NCI-H2081 treated with DMSO at 0.1 percent for 48 hours (cell line): Measurements from ENCODE around the gene TP53I11.

Experiments used
- DNase-seq: peaks from one replicate; lab custom pipeline; 2025; lab: John Stamatoyannopoulos, UW

TP53I11 gene

GRCh38 chr11:44978274-44978960 is 27.7 kb upstream of the TP53I11 start:
- DNase-seq: no peak

GRCh38 chr11:44977493-44977984 is 26.9 kb upstream of the TP53I11 start:
- no peak for DNase-seq

GRCh38 chr11:44976576-44976975 is 25.9 kb upstream of the TP53I11 start:
- no peak for DNase-seq

DNA sequence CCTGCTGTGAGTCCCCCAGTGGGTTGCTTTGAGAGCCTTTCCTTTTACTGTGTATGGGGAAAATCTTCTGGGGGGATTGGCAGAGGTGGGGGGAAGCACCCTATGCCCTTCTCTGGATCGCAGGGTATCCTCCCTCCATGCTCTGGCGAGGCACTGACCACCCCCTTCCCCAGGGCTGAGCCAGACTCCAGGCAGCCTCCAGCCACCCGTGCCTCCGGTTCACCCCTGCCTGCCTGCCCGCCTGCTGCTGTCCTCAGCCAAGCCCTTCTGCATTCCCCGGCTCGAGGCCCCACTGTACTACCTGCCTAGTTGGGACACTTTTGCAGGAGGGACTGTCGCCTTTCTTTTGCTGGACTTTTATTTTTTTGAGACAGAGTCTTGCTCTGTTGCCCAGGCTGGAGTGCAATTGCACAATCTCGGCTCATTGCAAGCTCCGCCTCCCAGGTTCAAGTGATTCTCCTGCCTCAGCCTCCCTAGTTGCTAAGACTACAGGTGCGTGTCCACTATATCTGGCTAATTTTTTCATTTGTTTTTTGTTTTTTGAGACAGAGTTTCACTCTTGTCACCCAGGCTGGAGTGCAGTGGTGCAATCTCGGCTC is 23.8 kb upstream of the TP53I11 start:
- DNase-seq: no peak

GRCh38 chr11:44973632-44974401 is 23.1 kb upstream of the TP53I11 start:
- DNase-seq: no peak

DNA sequence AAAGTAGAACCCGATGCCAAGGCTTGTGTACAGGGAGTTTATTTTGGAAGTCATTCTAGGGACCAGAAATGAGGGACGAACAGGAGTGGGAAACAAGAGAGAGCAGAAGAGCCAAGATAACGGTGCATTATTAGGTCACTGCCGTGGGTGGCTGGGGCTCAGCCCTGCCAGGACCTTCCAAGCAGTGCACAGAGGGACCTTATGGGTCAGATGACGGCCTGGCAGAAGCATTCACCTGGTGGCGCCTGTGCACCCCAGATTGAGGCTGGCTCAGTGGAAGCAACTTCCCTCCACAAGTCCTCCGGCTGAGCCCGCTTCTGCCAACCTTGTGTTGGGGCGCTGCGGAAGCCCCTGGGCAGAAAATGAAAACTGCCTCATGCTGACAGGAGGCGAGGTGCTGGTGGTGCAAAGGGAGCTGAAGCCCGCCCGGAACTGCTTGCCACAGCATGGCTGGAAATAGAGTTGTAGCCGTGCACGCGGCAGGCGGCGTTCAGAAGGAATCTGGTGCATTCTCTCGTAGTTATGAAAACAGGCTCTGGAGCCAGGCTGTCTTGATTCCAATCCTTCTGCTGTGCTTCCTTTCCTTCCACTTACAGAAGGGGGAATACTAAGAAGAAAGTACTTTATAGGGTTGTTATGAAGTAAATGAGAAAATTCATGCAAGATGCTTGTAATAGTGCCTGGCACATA is 22.2 kb upstream of the TP53I11 start:
- no peak for DNase-seq

DNA sequence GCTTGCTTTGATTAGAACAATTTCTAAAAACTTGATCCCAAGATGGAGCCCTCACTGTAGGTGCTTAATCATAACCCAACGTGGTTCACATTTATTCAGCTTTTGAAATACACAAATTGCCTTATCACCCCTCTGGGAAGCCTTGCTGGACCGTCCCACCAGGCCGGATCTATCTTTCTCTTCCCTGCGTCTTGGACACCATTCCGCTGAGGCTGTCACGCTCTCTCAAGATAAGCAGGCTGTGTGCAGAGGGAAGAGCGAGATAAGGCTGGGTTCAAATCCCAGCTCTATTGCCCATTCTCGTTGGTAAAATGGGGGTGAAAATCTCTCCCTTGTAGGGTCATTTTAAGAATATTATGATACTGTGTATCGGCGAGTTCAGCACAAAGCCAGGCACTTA is 20.5 kb upstream of the TP53I11 start:
- no peak for DNase-seq

DNA sequence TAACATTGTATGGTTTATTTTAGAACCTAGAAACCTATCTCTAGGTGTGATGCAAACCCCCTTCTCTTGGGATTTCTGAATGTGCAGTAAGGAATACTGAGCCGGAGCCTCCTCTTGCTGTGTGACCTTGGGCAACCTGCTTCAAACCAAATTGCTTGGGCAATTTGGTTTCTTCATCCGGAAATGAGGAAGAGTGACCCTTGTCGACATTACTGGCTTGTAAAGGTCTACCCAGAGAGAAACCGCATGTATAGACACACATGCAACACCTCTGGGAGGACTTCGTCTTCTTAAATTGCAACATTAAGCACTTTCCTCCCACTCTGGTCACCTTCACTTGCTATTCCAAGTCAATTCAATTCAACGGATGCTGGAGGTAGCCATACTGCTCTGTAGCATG is 19.6 kb upstream of the TP53I11 start:
- no peak for DNase-seq

- DNase-seq: no peak
Observed at GRCh38 chr11:44969651-44970252, 19.1 kb upstream of the TP53I11 start.

- no peak for DNase-seq
Observed at GRCh38 chr11:44968510-44968909, 17.8 kb upstream of the TP53I11 start.

- DNase-seq: no peak
Observed at GRCh38 chr11:44967930-44968496, 17.3 kb upstream of the TP53I11 start.

- DNase-seq: no peak
Observed at GRCh38 chr11:44966694-44967093, 16.0 kb upstream of the TP53I11 start.

- DNase-seq: no peak
Observed at GRCh38 chr11:44964526-44965209, 14.0 kb upstream of the TP53I11 start.

- no peak for DNase-seq
Observed at GRCh38 chr11:44963948-44964347, 13.3 kb upstream of the TP53I11 start.

DNA sequence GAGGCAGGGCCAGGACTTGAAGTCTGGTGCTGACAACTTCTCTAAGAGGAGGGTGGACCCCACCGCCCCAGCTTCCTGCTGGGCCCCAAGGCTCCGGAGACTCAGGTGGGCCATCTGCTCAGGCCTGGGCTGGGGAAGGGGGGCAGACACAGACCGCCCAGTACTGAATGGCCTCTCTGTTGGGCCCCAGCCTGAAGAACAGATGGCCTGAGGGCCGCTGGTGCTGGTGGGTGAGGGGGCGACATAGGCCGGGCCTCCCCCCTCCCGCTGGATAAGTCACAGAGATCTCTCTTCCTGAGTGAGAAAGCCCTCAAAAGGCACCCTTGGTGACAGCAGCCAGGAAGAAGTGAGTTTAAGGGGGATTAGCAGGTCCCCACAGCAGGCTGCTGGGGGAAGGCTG is 12.5 kb upstream of the TP53I11 start:
- DNase-seq: no peak

DNA sequence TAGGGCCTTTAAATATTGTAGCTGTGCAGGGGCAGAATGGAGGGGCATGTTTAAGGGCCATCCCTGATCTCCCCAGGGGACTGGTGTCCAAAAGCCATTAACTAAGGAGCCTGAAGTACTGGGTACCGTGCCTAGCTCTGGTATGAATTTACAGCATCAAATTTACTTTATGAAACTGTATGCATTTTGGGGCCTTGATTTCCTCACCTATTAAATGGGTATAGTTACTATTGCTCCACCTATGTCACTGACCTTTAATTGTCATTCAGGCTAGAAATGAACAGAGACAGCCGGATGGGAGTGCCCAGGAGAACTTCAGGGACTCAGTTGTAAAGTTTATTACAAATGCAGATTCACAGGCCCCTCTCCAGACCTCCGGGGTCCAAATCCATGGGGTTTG is 11.8 kb upstream of the TP53I11 start:
- no peak for DNase-seq

- DNase-seq: no peak
Observed at GRCh38 chr11:44960200-44960845, 9.6 kb upstream of the TP53I11 start.

DNA sequence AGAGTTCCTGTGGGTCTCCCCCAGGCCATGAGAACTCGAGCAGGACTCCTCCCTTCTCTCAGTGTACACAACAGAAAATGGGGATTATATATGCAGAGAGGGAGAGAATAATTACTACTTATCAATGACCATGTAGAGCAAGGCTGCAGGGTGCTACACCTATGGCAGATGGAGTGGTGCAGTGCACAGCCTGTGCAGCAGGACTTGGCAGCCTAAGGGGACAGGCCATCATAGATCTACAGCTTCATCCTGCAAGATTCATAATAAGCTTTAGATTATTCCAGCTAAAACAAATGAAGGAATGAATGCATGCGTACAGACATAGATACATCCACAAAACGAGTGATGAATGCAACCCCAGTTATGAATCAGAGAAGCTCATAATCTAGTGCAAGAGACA is 8.4 kb upstream of the TP53I11 start:
- no peak for DNase-seq

GRCh38 chr11:44957776-44958564 is 7.3 kb upstream of the TP53I11 start:
- DNase-seq: no peak

- no peak for DNase-seq
Observed at GRCh38 chr11:44957040-44957515, 6.4 kb upstream of the TP53I11 start.
